GM18508 (cell line): ENCODE data around the gene NACC1.
"Not testable (repeated sequence)": the region's sequence is repeated elsewhere in the genome, so short reads cannot be mapped to it uniquely, and the experiment has no call there.

Experiments used
- ATAC-seq: cut with Tn5 transposase; IDR thresholded peaks from one replicate; pipeline ENCODE4 v1.9.1; 2021; ENCODE audit warnings: moderate number of reproducible peaks; ENCODE audit not compliant: insufficient read depth, unreplicated experiment

Gene NACC1

DNA sequence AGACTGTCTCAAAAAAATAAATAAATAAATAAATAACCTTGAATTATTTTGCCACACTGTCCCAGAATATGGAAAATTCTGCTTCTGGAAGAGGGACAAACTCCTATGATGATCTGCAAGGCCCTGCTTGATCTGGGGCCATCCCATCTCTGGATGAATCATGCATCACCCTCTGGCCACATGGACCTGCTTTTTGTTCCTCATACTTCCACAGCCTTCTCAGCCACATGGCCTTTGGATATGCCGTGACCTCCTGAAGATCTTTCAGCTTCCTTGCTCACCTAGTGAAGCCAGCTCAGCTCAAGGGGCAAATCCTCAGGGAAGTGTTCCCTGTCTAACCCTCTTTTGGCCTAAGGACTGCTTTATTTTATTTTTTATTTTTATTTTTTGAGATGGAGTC, 42.5 kb downstream of the NACC1 start:
- ATAC-seq, result no peak

- ATAC-seq, result no peak
These were observed 44.9 kb downstream of the NACC1 start for GRCh38 chr19:13162724-13163608.

DNA sequence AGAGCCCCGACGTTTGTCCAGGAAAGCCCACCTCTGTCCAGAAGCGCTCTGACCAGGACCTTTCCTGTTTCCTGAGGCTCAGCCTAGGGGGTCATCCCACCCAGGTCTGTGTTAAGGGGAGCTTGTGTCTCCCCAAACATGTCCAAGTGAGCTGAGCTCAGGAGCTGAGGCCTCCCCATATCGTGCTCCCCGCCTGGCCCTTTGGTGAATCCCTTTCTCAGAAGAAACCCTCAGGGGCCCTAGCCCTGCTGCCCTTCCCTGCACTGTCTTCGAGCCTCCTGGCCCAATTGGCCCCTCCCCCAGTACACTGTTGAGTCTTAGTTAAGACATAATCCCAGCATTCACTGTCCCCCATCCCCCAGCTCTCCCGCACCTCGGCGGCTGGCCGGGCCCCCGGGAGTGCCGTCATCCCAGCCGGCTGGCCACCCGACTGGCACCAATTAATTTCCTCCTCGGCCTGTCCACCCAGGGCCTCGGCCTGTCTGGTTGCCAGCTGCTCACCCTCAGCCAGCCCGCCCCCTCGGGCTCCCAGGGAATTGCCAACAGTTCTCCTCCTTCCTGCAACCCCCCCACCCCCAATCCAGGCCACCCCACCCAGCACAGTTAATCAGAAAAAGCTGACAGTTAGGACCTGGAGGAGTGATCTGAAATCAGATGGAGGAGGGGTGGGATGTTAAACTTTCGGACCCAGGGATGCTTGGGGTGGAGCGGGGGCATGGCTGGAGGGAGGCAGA, 45.7 kb downstream of the NACC1 start:
- no peak for ATAC-seq

DNA sequence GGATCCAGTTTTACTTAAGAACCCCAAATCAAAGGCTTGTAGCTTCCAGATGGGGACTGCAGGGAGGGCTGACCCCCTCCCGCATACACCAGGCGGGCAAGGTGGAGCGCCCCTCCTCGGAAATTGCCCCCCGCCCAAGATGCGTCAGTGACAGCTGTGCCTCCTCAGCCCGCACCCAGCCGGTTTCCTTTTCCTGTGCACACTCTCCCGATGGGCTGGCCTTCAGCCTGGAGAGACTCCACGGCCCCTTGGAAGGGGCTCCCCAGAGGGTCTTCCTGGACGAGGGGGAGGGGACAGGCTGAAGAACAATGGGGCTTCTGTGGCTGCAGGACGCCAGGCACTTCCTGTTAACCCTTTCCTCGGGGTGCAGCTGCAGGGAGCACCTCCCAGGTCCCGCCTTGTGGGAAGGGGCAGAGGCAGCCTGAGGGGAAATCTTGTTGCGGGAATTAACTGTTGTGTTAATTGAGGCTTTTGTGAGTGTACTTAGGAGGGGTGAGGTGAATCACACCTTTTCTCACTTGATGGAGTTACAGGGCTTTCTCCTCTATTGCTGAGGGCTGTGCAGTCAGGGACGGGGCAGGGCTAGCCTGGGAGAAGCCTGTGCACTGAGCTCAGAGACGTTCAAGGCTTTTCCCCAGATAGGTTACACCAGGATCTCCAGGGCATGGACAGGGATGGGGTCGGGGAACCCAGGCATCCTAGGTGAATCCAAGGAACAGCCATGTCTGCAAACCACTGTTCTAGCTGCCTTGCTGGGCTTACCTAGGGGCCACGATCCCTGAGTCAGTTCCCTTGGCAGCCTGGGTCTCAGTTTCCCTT, 46.5 kb downstream of the NACC1 start:
- no peak for ATAC-seq

DNA sequence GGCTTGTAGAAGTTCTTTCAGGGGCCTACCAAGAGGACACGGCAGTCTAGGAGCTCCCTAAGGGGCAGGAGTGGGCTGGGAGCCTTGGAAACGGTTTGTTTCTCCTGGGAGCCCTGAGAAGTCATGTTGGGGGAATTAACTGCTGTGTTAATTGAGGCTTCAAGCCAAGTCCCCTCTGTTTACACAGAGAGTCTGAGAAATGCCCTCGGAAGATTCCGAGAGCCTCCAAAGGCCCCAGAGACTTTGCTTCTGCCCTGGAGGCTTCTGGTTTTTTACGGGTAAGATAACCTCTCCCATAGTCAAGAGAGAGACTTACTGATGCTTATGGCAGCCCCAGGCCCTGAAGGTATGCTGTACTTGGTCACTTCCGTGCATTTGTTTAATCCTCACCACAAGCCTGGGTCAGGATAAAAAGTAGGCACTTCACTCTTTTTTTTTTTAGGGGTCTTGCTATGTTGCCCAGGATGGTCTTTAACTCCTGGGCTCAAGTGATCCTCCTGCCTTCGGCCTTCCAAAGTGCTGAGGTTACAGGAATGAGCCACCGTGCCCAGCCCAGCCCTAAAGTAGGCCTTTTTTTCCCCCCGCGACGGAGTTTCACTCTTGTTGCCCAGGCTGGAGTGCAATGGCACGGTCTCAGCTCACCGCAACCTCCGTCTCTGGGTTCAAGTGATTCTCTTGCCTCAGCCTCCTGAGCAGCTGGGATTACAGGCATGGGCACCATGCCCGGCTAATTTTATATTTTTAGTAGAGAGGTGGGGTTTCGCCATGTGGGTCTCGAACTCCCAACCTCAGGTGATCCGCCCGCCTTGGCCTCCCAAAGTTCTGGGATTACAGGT, 47.3 kb downstream of the NACC1 start:
- ATAC-seq, result no peak

GRCh38 chr19:13166151-13166550, 48.1 kb downstream of the NACC1 start:
- ATAC-seq, result not testable (repeated sequence)

DNA sequence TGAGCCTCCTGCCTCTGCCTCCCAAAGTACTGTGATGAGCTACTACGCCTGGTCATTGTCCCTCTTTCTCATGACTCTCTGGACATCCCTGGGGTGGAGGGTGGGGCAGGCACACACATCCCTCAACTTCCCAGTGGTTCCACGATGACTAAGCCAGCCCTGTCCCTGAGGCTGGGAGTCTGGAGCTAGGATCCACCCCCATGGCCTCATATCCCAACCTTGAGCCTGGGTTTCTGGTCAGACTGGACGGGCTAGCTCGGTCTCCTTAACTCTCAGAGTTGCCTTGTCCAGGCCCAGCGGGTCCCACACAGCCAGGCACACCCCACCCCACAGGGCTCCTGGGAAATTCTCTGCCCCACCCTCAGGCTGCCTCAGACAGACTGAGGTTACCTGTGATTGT, 51.7 kb downstream of the NACC1 start:
- no peak for ATAC-seq

GRCh38 chr19:13171146-13171545, 53.1 kb downstream of the NACC1 start:
- no peak for ATAC-seq

DNA sequence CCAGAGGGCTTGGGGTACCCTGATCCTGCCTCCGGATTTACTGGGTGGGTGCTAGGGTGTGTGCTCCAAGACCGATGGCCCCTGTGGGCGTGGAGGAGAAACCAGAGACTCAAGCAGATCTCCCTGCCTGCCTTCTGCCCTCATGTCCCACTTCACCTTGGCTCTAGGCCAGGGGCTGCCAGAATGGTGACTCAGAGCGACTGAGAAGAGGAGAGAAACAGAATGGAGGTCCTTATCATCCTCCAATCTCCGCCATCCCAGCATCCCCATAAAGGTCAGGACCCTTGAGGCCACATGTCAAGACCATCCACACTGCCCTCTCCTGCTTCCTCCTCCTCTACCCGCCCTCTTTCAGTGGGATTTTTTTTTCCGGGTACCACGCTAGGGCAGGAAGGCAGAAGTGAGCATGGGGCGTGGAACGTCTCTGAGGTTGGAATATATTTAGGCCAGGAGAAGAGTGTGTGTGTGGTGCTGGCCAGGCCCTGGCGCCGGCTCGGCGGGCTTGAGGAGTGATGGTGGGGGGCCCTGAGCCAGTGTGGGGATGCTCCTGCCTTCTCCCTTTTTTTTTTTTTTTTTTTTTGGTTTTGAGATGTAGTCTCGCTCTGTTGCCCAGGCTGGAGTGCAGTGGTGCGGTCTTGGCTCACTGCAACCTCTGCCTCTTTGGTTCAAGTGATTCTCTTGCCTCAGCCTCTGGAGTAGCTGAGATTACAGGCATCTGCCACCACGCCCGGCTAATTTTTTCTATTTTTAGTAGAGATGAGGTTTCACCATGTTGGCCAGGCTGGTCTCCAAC, 54.5 kb downstream of the NACC1 start:
- ATAC-seq, result no peak

DNA sequence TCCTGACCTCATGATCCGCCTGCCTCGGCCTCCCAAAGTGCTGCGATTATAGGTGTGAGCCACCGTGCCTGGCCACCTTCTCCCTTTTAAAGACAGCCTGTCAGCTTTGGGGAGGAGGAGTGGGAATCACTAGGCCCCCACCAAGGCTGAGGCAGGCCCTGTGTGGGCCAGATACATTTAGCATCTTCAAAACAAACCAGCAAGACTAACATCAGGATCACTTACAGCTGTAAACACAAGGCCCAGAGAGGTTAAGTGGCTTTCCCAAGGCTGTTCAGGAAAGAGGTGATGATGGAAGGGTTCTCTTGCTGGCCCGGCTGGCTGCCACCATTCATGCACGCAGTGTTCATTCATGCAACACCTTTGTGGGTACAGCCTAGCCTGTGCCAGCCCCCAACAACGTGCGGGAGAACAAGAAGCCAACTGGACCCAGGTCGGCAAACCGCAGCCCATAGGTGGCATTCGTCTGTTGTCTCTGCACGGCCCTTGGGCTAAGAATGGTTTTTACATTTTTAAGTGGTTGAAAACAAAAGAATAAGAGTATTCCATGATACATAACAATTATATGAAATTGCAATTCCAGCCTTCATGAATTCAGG, 55.2 kb downstream of the NACC1 start:
- ATAC-seq, result no peak

DNA sequence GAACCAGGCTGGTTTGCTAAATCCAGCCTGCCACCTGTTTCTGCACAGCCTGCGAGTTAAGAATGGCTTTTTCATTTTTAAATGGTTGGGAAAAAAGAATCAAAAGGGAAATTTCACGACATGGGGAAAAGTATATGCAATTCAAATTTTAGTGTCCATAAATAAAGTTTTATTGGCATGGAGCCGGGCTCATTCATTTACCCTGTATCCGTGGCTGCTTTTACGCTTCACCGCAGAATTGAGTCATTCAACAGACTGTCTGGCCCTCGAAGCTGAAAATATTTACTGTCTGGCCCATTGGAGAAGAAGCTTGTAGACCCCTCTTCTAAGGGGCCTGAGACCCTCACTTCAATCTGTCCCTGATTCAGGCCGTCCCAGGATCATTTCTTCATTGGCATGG, 58.3 kb downstream of the NACC1 start:
- ATAC-seq, result no peak

DNA sequence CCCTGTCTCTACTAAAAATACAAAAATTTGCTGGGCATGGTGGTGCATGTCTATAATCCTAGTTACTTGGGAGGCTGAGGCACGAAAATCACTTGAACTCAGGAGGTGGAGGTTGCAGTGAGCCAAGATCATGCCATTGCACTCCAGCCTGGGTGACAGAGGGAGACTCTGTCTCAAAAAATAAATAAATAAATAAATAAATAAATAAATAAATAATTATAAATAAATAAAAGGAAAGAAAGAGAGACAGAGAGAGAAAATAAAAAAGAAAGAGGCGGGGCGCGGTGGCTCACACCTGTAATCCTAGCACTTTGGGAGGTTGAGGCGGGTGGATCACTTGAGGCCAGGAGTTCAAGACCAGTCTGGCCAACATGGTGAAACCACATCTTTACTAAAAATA, 59.5 kb downstream of the NACC1 start:
- not testable (repeated sequence) for ATAC-seq

GRCh38 chr19:13178291-13178690, 60.2 kb downstream of the NACC1 start:
- not testable (repeated sequence) for ATAC-seq

DNA sequence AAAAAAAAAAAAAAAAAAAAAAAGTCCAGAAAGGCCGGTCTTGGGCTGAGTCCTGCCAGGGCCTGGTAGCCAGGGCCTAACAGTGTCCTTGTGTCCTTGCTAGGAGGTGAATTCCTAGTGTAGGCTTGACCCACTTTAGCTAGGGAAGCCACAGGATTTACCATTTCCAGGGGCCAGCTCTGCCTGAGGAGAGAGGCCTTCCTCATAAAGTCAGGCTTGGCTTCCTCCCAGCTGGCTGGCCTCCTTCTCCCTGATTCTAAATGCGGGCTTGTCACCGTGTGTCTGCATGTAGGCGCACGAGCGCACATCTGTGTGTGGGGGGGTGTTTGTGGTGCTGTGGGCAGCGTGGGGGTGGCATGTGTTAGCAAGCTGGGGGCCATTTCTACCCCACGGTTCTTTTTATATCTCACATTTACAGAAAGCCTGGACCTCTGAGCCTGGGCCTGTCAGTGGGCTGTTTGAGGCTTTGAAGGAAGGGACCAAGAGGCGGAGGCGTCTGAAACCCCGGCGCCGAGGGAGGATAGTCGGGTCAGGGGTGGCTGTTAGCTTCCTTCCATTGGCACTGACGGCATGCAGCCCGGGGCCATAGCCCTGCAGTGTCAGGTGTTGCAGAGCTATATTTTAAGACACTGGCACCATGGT, 63.8 kb downstream of the NACC1 start:
- ATAC-seq, result no peak

GRCh38 chr19:13184926-13185325, 66.9 kb downstream of the NACC1 start:
- not testable (repeated sequence) for ATAC-seq

- not testable (repeated sequence) for ATAC-seq
These were observed 67.9 kb downstream of the NACC1 start for GRCh38 chr19:13185763-13186657.

- not testable (repeated sequence) for ATAC-seq
These were observed 68.6 kb downstream of the NACC1 start for GRCh38 chr19:13186688-13187087.
